OCI-LY7 (cell line): ENCODE measurements around the gene PROM2.

Experiments used
- EZH2phosphoT487 ChIP-seq: fragments of 200-600 bp; sonication (generic); IDR thresholded peaks from 2 replicates; pipeline ENCODE4 v1.6.1; 2018; ENCODE audit warnings: low read depth, borderline replicate concordance, mild to moderate bottlenecking, mixed run types, antibody characterized with exemption, low read length, moderate library complexity, mixed read lengths
- TF ChIP-seq, protein P1 (sequence below): fragments of 200-600 bp; sonication (generic); conservative IDR thresholded peaks from 2 replicates; pipeline ENCODE4 v1.5.1; 2014; ENCODE audit warnings: mild to moderate bottlenecking, antibody characterized with exemption, low read length, moderate library complexity, mixed read lengths

- TF ChIP-seq, protein P1, sequence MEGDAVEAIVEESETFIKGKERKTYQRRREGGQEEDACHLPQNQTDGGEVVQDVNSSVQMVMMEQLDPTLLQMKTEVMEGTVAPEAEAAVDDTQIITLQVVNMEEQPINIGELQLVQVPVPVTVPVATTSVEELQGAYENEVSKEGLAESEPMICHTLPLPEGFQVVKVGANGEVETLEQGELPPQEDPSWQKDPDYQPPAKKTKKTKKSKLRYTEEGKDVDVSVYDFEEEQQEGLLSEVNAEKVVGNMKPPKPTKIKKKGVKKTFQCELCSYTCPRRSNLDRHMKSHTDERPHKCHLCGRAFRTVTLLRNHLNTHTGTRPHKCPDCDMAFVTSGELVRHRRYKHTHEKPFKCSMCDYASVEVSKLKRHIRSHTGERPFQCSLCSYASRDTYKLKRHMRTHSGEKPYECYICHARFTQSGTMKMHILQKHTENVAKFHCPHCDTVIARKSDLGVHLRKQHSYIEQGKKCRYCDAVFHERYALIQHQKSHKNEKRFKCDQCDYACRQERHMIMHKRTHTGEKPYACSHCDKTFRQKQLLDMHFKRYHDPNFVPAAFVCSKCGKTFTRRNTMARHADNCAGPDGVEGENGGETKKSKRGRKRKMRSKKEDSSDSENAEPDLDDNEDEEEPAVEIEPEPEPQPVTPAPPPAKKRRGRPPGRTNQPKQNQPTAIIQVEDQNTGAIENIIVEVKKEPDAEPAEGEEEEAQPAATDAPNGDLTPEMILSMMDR = no peak
- no peak for TF ChIP-seq EZH2phosphoT487
Observed at GRCh38 chr2:95319481-95320343, 45.5 kb downstream of the PROM2 start.
